LNCAP (cell line): ENCODE measurements around the gene CHL1.

Experiments
- CTCF ChIP-seq: fragments of 450-650 bp; IDR thresholded peaks from 2 replicates; pipeline ENCODE4 v1.5.1; 2017; ENCODE audit warnings: mild to moderate bottlenecking

CHL1 gene

GRCh38 chr3:414063-414462 is 217.5 kb downstream of the CHL1 start:
- TF ChIP-seq CTCF: peak; percentile 41

- no peak for TF ChIP-seq CTCF
These were observed 221.8 kb downstream of the CHL1 start for GRCh38 chr3:418239-418929.

GRCh38 chr3:420584-420983 is 224.0 kb downstream of the CHL1 start:
- TF ChIP-seq CTCF: no peak

GRCh38 chr3:425079-425478 is 228.5 kb downstream of the CHL1 start:
- no peak for TF ChIP-seq CTCF

- TF ChIP-seq CTCF: no peak
These were observed 229.5 kb downstream of the CHL1 start for GRCh38 chr3:426072-426471.

GRCh38 chr3:427128-427527 is 230.6 kb downstream of the CHL1 start:
- no peak for TF ChIP-seq CTCF

GRCh38 chr3:430186-430585 is 233.6 kb downstream of the CHL1 start:
- no peak for TF ChIP-seq CTCF

GRCh38 chr3:435161-435560 is 238.6 kb downstream of the CHL1 start:
- TF ChIP-seq CTCF: no peak
